Uterus (tissue), 2 donors: ENCODE measurements around the gene ADCY5.

Experiments
- CTCF ChIP-seq, 4 experiments: fragments of 200-600 bp in 2 of 4; fragments of 450-650 bp in 2 of 4; sonication (generic) in 2 of 4; IDR thresholded peaks; one replicate each; pipeline ENCODE4 v1.5.1; 2016 to 2019; ENCODE audit warnings: antibody characterized with exemption in 4 of 4, mild to moderate bottlenecking in 2 of 4, moderate library complexity in 1 of 4
- POLR2A ChIP-seq, 2 donors: fragments of 450-650 bp; IDR thresholded peaks; one replicate each; pipeline ENCODE4 v1.6.1; 2016; ENCODE audit warnings: antibody characterized with exemption in 2 of 2, mild to moderate bottlenecking in 1 of 2, moderate library complexity in 1 of 2

DNA sequence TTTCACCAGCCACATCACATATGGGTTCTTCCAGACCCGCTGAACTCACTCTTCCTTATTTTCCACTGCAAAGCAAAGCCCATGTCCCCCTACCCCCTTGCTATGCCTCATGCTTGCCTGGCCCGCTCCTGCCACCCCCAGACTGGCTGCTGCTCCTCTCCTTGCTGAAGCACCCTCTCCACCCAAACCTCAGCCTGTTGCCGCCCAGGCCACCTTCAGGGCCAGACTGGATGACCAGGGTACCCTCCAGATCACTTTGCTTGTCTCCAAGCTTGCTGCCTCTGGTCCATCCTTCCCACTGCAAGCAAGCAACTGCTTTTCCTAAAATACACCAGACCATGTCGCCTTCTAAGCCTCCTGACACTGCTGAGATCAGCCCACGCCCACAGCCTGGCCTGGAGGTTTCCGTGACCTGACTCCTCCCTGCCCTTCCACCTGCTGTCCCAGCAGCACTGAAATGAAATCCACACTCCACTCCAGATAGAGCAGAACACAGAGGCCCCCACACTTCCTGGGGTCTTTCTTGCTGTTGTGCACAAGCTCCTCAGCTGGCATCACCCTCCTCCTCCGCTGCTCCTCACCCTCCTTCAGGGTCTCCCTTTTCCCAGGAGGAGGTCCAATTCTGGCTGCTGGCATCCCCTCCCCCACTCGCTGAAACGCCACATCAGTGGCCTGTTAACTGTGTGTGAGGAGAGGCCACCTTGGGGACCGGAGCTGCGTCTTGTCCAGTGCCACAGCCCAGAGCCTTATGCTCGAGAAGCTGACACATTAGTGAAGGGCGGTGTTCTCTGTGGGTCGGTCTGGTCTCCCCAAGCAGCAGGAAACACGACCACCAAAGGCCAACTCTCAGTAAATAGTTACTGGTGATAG, 99.1 kb downstream of the ADCY5 start:
- no peak for TF ChIP-seq CTCF (IDR thresholded peaks at IDR 0.05)
- no peak for TF ChIP-seq POLR2A (IDR thresholded peaks at IDR 0.05)
